GM12878 (cell line): Measurements from ENCODE around the gene DCTN1. TPM values are rescaled to one million over a fixed set of nuclear protein-coding genes. Genes with fewer than 3 reads are reported as not detected.

Experiments
- ATAC-seq: fragments of 200-7000 bp; cut with Tn5 transposase; 3 replicates; pipeline ENCODE4 v1.9.1; 2020; ENCODE audit warnings: mild to moderate bottlenecking, moderate library complexity
- BruUV-seq: library from RNA; stranded (reverse); fragments of 400-500 nt; replicated peaks from 2 replicates; lab custom pipeline; 2021; lab: Mats Ljungman, UMichigan
- CTCF ChIA-PET: fragments of 300-600 bp; sonication (Branson Sonifier 250); formaldehyde crosslinking; extraction: SDS; loops from one replicate; lab custom pipeline; 2021; ENCODE audit warnings: inconsistent platforms; lab: Yijun Ruan, JAX
- POLR2A ChIA-PET: fragments of 350-600 bp; formaldehyde crosslinking; extraction: SDS; loops from one replicate; lab custom pipeline; 2021; ENCODE audit warnings: inconsistent platforms; lab: Charles Lee
- RAD21 ChIA-PET: fragments of 300-600 bp; sonication (Branson Sonifier 250); formaldehyde crosslinking; loops from one replicate; lab custom pipeline; 2023; ENCODE audit warnings: antibody characterized with exemption; ENCODE audit not compliant: unreplicated experiment; lab: Charles Lee
- SMC1A ChIA-PET: fragments of 300-600 bp; sonication (Branson Sonifier 250); formaldehyde crosslinking; loops from one replicate; lab custom pipeline; 2023; ENCODE audit not compliant: unreplicated experiment, uncharacterized antibody; lab: Charles Lee
- DNase-seq: peaks from one replicate; pipeline ENCODE4 v3.0.0-alpha.2; 2011; ENCODE audit warnings: low read depth, low spot score
- FAIRE-seq: peaks from 3 replicates; lab custom pipeline; 2011; peaks lifted over from hg19 to GRCh38; lab: Jason Lieb, UNC
- H2AFZ ChIP-seq: 2 replicates; pipeline ENCODE4 v1.6.0; 2011; ENCODE audit warnings: low read depth, low read length, control low read depth; ENCODE audit not compliant: control insufficient read depth
- H3K27ac ChIP-seq: 2 replicates; pipeline ENCODE4 v1.5.1; 2011; ENCODE audit warnings: control low read depth; ENCODE audit not compliant: control insufficient read depth, insufficient read depth
- H3K27me3 ChIP-seq, 2 experiments: replicated peaks in 1 of 2; 2 replicates each; pipeline versions ENCODE4 v1.6.0 to v1.6.1; 2011; ENCODE audit warnings: low read length in 1 of 2; ENCODE audit not compliant: control insufficient read depth in 2 of 2, insufficient read depth in 2 of 2
- H3K36me3 ChIP-seq, 2 experiments: 2 replicates each; pipeline ENCODE4 v1.5.1; 2011; ENCODE audit warnings: low read length in 1 of 2; ENCODE audit not compliant: control insufficient read depth in 2 of 2, insufficient read depth in 2 of 2
- H3K4me1 ChIP-seq: 2 replicates; pipeline ENCODE4 v1.6.1; 2011; ENCODE audit warnings: mild to moderate bottlenecking, low read length, moderate library complexity, mixed read lengths; ENCODE audit not compliant: control insufficient read depth, insufficient read depth
- H3K4me2 ChIP-seq: 2 replicates; pipeline ENCODE4 v1.6.0; 2011; ENCODE audit warnings: control low read depth; ENCODE audit not compliant: control insufficient read depth, insufficient read depth
- H3K4me3 ChIP-seq: fragments of 200-600 bp; sonication (generic); 2 replicates; pipeline ENCODE4 v1.5.1; 2016
- H3K79me2 ChIP-seq: 2 replicates; pipeline ENCODE4 v1.6.0; 2011; ENCODE audit warnings: low read length; ENCODE audit not compliant: control insufficient read depth, insufficient read depth
- H3K9ac ChIP-seq: 2 replicates; pipeline ENCODE4 v1.8.0; 2011; ENCODE audit warnings: low read length, control low read depth, mixed read lengths; ENCODE audit not compliant: control insufficient read depth, insufficient read depth
- H3K9me3 ChIP-seq: replicated peaks from 3 replicates; pipeline ENCODE4 v1.5.1; 2011; ENCODE audit warnings: mild to moderate bottlenecking, low read length; ENCODE audit not compliant: control insufficient read depth, insufficient read depth
- H4K20me1 ChIP-seq: 2 replicates; pipeline ENCODE4 v1.6.0; 2011; ENCODE audit not compliant: control insufficient read depth, insufficient read depth
- CBX3 ChIP-seq: fragments of 200-600 bp; sonication (generic); IDR thresholded peaks from 2 replicates; pipeline ENCODE4 v1.6.1; 2016; ENCODE audit warnings: low read depth, borderline replicate concordance
- IKZF2 ChIP-seq, 2 experiments: fragments of 450-650 bp; IDR thresholded peaks; 2 replicates each; pipeline ENCODE4 v1.6.1; 2017; ENCODE audit warnings: mild to moderate bottlenecking in 2 of 2, moderate library complexity in 2 of 2
- KLF5 ChIP-seq: fragments of 450-650 bp; IDR thresholded peaks from 2 replicates; pipeline ENCODE4 v1.6.1; 2014; ENCODE audit warnings: mild to moderate bottlenecking; ENCODE audit not compliant: partially characterized antibody
- NR2C1 ChIP-seq: fragments of 450-650 bp; IDR thresholded peaks from 2 replicates; pipeline ENCODE4 v1.6.1; 2017; ENCODE audit warnings: antibody characterized with exemption, mild to moderate bottlenecking, moderate library complexity
- RAD21 ChIP-seq: IDR thresholded peaks from 2 replicates; pipeline ENCODE4 v1.6.1; 2011; ENCODE audit warnings: mild to moderate bottlenecking, low read depth, low read length, moderate library complexity; ENCODE audit not compliant: insufficient read depth
- RCOR1 ChIP-seq: conservative IDR thresholded peaks from 2 replicates; pipeline ENCODE4 v1.6.1; 2012; ENCODE audit warnings: low read depth, low read length, improper control_type of control experiment
- SIX5 ChIP-seq: IDR thresholded peaks from 2 replicates; pipeline ENCODE4 v1.6.1; 2011; ENCODE audit warnings: mild to moderate bottlenecking, low read depth, low read length, moderate library complexity; ENCODE audit not compliant: severe bottlenecking
- SMC3 ChIP-seq: IDR thresholded peaks from 2 replicates; pipeline ENCODE4 v1.6.1; 2011; ENCODE audit warnings: low read length, improper control_type of control experiment, borderline replicate concordance
- WRNIP1 ChIP-seq: IDR thresholded peaks from 2 replicates; pipeline ENCODE4 v1.6.1; 2011; ENCODE audit warnings: low read depth, low read length, improper control_type of control experiment, borderline replicate concordance
- in situ Hi-C: fragments of 300-500 bp; cut with MboI; formaldehyde crosslinking; loops from 9 replicates; pipeline ENCODE4 v1.14.3; 2018; ENCODE audit warnings: mixed read lengths
- intact Hi-C: fragments of 100-400 bp; cut with micrococcal nuclease; formaldehyde crosslinking; loops from one replicate; pipeline ENCODE4 v1.14.2; 2022; ENCODE audit not compliant: unreplicated experiment
- polyA plus RNA-seq, 11 experiments: library from polyadenylated mRNA; depleted of rRNA in 4 of 11; unstranded in 6 of 11; stranded (reverse) in 5 of 11; fragments of >200 nt; fragmentation: Nextera tagmentation in 4 of 11; fragmentation: Illumina TruSeq in 1 of 11; extraction: Ambion mirVana in 4 of 11; extraction: Trizol in 1 of 11; gene quantifications; 1 replicate in 1 of 11; 2 replicates in 10 of 11; pipeline versions ENCODE4 v1.2.1 to v1.2.3, GENCODE V29; 2011 to 2016; ENCODE audit warnings: inconsistent platforms in 2 of 11, missing spikeins in 2 of 11, low read depth in 1 of 11
- total RNA-seq, 4 experiments: library from RNA; depleted of rRNA in 3 of 4; stranded (reverse); fragments of >200 nt in 3 of 4; fragmentation: Illumina TruSeq in 1 of 4; extraction: Trizol in 1 of 4; gene quantifications; 2 replicates each; pipeline versions ENCODE4 v1.2.1 to v1.2.3, GENCODE V29; 2013 to 2021
- TF ChIP-seq, protein P1 (sequence below): fragments of 450-650 bp; IDR thresholded peaks from 2 replicates; pipeline ENCODE4 v1.6.1; 2018; ENCODE audit warnings: borderline replicate concordance, mild to moderate bottlenecking; ENCODE audit not compliant: partially characterized antibody
- TF ChIP-seq, protein P2 (sequence below), 3 experiments: IDR thresholded peaks in 2 of 3; conservative IDR thresholded peaks in 1 of 3; 2 replicates each; pipeline ENCODE4 v1.5.1; 2011; ENCODE audit warnings: low read depth in 3 of 3, low read length in 3 of 3, mild to moderate bottlenecking in 3 of 3, control low read depth in 2 of 3, moderate library complexity in 2 of 3, inconsistent platforms in 1 of 3, mixed read lengths in 1 of 3; ENCODE audit not compliant: control insufficient read depth in 2 of 3, insufficient read depth in 1 of 3; ENCODE audit errors: extremely low read depth in 1 of 3
- TF ChIP-seq, protein P3 (sequence below): fragments of 450-650 bp; IDR thresholded peaks from 2 replicates; pipeline ENCODE4 v1.6.1; 2017; ENCODE audit warnings: antibody characterized with exemption, mild to moderate bottlenecking, moderate library complexity
- TF ChIP-seq, protein P4 (sequence below): fragments of 450-650 bp; IDR thresholded peaks from 2 replicates; pipeline ENCODE4 v1.6.1; 2016; ENCODE audit warnings: mild to moderate bottlenecking

Gene DCTN1
- total and polyA plus RNA-seq, 10 of the 15 experiments (the other 5 are each of a cell fraction or from before 2014, with no cell fraction given): 44.1 to 116 (median 64.8) TPM

DNA sequence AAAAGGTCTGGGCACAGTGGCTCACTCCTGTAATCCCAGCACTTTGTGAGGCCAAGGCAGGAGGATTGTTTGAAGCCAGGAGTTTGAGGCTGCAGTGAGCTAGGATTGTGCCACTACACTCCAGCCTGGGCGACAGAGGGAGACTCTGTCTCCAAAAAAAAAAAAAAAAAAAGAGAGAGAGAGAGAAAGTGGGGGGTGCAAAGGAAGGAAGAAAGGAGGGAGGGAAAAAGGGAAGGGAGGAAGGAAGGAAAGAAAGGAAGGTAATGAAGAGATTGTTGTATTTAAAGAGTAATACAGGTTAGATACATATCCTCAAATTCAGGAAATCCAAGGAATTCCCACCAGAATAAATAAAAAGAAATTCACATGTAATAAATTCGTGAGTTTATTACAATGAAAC is 21.8 kb upstream of the DCTN1 start (continued):
- TF ChIP-seq, protein P1, sequence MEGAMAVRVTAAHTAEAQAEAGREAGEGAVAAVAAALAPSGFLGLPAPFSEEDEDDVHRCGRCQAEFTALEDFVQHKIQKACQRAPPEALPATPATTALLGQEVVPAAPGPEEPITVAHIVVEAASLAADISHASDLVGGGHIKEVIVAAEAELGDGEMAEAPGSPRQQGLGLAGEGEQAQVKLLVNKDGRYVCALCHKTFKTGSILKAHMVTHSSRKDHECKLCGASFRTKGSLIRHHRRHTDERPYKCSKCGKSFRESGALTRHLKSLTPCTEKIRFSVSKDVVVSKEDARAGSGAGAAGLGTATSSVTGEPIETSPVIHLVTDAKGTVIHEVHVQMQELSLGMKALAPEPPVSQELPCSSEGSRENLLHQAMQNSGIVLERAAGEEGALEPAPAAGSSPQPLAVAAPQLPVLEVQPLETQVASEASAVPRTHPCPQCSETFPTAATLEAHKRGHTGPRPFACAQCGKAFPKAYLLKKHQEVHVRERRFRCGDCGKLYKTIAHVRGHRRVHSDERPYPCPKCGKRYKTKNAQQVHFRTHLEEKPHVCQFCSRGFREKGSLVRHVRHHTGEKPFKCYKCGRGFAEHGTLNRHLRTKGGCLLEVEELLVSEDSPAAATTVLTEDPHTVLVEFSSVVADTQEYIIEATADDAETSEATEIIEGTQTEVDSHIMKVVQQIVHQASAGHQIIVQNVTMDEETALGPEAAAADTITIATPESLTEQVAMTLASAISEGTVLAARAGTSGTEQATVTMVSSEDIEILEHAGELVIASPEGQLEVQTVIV: no peak
- no peak for TF ChIP-seq IKZF2 (IDR thresholded peaks at IDR 0.05)

DNA sequence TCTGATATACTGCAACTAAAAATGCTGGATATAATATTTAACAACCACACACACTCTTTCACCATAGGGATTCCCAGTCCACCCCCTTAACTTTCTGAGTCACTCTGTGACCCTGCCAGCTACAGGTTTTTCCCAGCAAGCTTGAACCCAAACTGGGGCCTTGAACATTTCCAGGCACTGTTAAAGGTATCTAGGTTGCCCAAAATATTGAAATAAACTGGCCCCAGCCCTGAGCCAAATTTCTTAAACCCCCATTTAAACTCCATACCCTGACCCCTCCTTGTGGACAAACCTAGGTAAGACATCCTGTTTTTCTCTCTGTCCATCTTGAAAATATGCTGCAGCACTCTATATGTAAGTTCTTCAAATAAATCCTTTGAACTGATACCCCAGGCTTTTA is 19.7 kb upstream of the DCTN1 start:
- no peak overlapping the region for H3K4me2 ChIP-seq
- no peaks in the 10 kb centered on the region for H3K4me1 ChIP-seq
- peak; percentile 84 for FAIRE-seq
- no peaks in the 10 kb centered on the region for H3K36me3 ChIP-seq
- TF ChIP-seq KLF5 (no peak), RAD21 (peak; percentile 74), SMC3 (peak; percentile 62; the same call in 1 of the 2 replicates), WRNIP1 (no peak), CBX3 (no peak), SIX5 (peak; percentile 17), NR2C1 (no peak), RCOR1 (no peak)
- TF ChIP-seq, protein P2, sequence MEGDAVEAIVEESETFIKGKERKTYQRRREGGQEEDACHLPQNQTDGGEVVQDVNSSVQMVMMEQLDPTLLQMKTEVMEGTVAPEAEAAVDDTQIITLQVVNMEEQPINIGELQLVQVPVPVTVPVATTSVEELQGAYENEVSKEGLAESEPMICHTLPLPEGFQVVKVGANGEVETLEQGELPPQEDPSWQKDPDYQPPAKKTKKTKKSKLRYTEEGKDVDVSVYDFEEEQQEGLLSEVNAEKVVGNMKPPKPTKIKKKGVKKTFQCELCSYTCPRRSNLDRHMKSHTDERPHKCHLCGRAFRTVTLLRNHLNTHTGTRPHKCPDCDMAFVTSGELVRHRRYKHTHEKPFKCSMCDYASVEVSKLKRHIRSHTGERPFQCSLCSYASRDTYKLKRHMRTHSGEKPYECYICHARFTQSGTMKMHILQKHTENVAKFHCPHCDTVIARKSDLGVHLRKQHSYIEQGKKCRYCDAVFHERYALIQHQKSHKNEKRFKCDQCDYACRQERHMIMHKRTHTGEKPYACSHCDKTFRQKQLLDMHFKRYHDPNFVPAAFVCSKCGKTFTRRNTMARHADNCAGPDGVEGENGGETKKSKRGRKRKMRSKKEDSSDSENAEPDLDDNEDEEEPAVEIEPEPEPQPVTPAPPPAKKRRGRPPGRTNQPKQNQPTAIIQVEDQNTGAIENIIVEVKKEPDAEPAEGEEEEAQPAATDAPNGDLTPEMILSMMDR (IDR thresholded peaks at IDR 0.05 in 2 of 3, conservative IDR thresholded peaks at IDR 0.05 in 1 of 3; ENCODE audit: control insufficient read depth in 2 of 3, extremely low read depth in 1 of 3, insufficient read depth in 1 of 3, low read depth in 3 of 3, low read length in 3 of 3): peak; percentile 49 to 67 (median 60)
- TF ChIP-seq, protein P3, sequence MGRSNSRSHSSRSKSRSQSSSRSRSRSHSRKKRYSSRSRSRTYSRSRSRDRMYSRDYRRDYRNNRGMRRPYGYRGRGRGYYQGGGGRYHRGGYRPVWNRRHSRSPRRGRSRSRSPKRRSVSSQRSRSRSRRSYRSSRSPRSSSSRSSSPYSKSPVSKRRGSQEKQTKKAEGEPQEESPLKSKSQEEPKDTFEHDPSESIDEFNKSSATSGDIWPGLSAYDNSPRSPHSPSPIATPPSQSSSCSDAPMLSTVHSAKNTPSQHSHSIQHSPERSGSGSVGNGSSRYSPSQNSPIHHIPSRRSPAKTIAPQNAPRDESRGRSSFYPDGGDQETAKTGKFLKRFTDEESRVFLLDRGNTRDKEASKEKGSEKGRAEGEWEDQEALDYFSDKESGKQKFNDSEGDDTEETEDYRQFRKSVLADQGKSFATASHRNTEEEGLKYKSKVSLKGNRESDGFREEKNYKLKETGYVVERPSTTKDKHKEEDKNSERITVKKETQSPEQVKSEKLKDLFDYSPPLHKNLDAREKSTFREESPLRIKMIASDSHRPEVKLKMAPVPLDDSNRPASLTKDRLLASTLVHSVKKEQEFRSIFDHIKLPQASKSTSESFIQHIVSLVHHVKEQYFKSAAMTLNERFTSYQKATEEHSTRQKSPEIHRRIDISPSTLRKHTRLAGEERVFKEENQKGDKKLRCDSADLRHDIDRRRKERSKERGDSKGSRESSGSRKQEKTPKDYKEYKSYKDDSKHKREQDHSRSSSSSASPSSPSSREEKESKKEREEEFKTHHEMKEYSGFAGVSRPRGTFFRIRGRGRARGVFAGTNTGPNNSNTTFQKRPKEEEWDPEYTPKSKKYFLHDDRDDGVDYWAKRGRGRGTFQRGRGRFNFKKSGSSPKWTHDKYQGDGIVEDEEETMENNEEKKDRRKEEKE: no peak
- TF ChIP-seq, protein P4, sequence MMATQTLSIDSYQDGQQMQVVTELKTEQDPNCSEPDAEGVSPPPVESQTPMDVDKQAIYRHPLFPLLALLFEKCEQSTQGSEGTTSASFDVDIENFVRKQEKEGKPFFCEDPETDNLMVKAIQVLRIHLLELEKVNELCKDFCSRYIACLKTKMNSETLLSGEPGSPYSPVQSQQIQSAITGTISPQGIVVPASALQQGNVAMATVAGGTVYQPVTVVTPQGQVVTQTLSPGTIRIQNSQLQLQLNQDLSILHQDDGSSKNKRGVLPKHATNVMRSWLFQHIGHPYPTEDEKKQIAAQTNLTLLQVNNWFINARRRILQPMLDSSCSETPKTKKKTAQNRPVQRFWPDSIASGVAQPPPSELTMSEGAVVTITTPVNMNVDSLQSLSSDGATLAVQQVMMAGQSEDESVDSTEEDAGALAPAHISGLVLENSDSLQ: peak; percentile 25; the same call in 1 of the 2 replicates
- H3K9ac ChIP-seq: no peak overlapping the region
- DNase-seq: no peak
- BruUV-seq: no TSS peak
- H3K9me3 ChIP-seq: no peaks in the 10 kb centered on the region
- no peak overlapping the region for H3K4me3 ChIP-seq
- H4K20me1 ChIP-seq: no peaks in the 10 kb centered on the region
- RAD21 ChIA-PET: interaction anchor here (1.8 to 3.3 kb wide), 2 partner anchors 9 to 148 kb away, joined by 3 to 13 read pairs; no protein-coding TSS in a partner anchor
- intact Hi-C loops (loop anchor here (5.0 to 10.0 kb wide), 2 partner anchors 188 to 255 kb away; partner anchors contain the start of gene BOLA3), in situ Hi-C loops (loop anchor here (10.0 kb wide), 1 partner anchor 575 kb away; the partner anchor contains the start of gene STAMBP)
- POLR2A ChIA-PET: interaction anchor here (0.6 kb wide), 1 partner anchor 41 kb away, joined by 3 read pairs; no protein-coding TSS in a partner anchor
- H2AFZ ChIP-seq: peak overlapping the region; percentile 54; the same call in 1 of the 2 replicates
- peak; percentile 92 for ATAC-seq
- CTCF ChIA-PET: interaction anchor here (1.0 to 3.5 kb wide), 8 partner anchors 9 to 492 kb away, joined by 3 to 37 read pairs (median 6); partner anchors contain the start of gene MRPL53
- SMC1A ChIA-PET: interaction anchor here (1.0 to 3.2 kb wide), 3 partner anchors 10 to 188 kb away, joined by 3 to 16 read pairs (median 9); no protein-coding TSS in a partner anchor
- H3K27ac ChIP-seq: no peak overlapping the region
- H3K27me3 ChIP-seq: no peaks in the 10 kb centered on the region
- no peaks in the 10 kb centered on the region for H3K79me2 ChIP-seq
